ENCODE data around the gene CCL3.
A peak's percentile ranks its signal among the peaks of the same experiment; 100 is the strongest.
"Not testable (repeated sequence)": the region's sequence is repeated elsewhere in the genome, so short reads cannot be mapped to it uniquely, and the experiment has no call there.

Gene CCL3

DNA sequence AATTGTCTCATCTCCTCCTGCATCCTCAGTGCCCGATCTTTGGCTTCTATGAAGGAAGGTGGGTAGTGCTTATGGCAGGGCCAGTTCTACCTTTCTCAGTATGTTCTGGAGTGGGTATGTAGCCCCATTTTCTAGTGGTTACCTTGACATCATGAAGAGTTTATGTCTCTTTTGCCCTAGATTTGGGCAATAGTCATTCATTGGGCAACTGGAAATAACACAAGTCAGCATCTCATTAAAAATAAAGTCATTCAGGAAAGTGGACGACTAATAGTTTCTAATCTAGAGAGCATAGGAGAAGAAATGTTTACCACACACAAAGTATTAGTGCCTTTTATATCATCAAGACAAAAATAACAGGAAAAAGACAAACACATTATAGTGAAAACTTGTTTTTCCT, 6.3 kb downstream of the CCL3 start:
- DNase-seq, result not testable (repeated sequence)

DNA sequence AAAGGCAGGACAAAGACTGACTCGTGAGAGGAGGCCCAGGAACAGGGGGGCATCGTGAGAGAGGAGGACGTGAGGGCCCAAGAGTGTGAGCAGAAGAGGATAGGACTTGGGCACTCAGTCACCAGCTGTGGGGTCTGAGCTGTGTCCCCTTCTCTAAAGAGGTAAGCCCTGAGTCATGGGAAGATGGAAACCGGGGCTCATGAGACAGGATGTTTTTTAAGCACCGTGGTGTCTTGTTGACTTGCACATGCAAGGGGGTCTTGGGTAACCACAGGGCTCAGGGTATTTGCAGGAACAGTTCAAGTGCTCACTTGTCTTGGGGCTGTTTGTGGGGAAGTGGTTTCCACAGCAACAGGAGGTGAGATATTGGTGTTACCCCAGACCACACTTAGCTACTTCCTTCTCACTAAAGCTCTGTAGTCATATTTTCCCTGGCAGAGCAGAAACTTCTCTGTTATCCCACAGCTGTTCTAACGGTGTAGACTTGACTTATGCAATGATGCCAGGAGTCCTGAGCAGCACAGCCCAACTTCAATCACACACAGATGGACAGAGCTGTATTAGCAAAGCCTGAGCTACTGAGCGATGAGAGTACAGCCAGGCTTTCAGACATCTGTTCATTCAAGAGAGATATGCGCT, 7.3 kb downstream of the CCL3 start:
- not testable (repeated sequence) for DNase-seq

DNA sequence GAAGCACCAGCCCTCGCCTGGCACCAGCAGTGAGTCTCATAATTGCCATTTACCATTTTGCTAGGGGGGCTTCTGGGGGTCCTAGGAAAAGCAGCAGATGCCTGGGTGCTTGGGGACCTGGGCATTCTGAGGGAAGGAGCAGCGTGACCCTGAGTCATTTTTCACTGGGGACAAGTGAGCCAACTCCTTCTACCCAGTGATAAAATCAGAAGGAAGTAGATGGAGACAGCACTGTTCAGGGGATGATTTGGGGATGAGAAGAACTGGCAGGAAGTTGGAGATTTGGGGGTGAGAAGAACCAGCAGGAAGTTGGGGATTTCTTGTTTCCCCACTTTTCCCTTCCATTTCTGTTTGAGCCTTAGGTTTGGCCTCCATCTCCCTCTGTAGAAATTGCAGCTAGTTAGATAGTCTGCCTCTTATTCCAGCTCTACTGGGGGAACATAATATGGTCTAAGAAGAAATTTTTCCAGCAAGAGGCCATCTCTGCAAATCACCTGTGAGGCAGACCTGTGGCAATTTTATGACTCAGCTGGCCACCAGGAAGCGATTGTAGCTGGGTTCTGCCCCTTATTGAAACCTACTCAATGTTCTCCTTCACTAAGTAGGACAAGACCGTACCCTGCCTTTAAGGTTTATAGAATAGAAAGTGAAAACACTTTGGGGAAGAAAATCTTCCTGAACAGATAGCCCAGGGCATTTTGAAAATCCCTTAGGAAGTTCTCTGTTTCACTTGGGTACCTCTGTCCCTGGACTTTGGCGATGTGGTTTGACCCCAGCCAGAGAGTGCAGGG, 8.1 kb downstream of the CCL3 start:
- DNase-seq, result not testable (repeated sequence)

DNA sequence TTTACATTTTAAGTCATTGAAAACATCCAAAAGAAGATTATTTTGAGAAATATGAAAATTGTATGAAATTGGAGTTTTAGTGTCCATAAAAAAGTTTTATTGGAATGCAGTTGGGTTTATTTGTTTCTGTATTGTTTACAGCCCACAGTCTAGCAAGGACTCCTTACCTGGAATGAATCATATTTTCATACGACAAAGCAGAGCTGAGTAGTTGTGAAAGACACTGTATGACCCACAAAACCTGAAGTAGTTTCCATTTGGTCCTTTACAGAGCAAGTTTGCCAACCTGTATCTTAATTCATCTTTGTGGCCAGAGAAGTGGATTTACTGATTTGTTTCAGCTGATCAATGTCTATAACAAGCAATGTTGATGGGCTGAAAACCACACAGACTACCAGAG, 15.6 kb downstream of the CCL3 start:
- DNase-seq, result no peak

DNA sequence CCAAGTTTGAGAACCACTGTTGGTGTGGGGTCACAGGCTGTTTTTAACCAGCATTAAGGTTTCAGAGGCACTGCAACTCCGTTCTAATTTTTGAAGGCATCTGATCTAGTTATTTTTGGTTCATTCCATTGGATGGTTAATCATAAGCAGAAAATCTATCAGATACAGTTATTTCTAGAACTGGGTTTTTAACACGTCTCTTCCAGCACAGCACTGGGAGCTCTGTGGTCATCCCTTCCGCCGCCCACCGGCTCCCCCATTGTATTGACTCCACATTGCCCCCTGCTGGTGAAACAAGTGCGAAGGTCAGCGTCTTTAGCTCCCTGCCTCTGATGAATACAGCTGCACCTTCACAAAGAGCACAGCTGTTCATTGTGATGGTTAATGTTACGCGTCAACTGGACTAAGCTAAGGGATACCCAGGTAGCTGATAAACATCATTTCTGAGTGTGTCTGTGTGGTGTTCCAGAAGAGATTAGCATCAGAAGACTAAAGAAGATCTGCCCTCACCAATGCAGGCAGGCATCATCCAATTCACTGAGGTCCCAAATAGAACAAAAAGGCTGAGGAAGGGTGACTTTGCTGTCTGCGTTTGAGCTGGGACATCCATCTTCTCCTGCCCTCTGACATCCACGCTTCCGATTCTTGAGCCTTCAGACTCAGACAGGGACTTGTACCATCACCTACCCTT, 17.4 kb downstream of the CCL3 start:
- peak; percentile 32 for DNase-seq

DNA sequence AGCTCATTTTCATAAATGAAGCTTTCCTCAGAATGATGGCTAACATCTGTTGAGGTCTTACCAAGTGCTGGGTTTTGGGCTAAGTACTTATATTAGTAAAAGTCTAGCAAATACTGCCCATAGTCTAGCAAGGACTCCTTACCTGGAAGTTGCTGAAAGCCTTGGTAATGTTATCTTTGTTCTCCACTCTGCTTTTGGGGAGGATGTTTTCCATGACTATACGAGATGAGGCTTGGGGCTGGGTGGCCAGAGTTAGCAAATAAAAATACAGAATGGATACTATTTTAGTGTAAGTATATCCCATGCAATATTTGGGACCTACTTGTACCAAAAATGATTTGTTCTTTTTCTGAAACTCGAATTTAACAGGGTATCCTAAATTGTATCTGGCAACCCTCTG, 18.2 kb downstream of the CCL3 start:
- no peak for DNase-seq

DNA sequence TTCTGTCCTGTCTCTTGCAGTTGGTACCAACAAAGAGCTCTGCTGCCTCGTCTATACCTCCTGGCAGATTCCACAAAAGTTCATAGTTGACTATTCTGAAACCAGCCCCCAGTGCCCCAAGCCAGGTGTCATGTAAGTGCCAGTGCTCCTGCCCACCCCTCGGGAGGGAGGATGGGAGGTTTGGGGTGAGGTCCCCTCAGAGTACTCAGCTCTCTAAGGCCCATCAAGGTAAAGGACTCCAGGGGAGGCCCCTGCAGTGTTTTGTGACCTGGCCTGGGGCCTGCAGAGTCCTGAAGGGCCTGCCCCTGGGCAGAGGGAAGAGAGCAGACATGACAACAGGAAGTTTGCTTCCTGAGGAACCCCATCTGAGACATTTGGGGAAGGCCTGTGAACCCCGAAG, 19.5 kb downstream of the CCL3 start:
- DNase-seq, result no peak

DNA sequence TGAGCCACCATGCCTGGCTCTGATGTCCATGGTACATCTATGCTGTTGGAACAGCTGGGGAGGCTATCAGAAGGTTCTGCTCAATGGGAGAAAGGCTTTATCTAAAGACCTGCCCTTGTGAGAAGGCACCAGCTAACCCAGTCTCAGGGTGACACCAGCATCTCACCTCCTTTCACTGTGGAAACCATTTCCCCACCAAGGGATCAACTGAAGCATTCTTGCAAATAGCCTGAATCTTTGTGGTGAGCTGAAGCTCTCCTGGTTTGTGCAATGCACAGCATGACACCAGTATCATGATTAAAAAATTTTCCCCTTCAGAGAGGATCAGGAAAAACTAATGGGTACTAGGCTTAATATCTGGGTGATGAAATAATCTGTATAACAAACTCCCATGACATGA, 20.8 kb downstream of the CCL3 start:
- no peak for DNase-seq

DNA sequence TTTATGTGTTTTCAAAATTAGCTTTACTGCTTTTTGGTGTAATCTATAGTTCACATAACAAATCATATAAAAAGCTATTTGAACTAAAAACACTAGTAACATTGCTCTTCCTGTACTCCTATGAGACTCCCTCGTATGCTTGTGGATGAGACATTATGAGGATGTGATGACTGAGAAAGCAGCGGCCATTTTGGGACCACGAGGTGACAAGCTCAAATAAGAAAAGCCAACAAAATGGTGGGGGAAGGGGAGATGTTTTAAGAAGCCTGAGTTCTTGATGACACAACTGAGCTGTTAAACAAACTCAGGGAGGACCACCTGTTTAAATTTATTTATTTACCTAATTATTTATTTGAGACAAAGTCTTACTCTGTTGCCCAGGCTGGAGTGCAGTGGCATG, 21.4 kb downstream of the CCL3 start:
- no peak for DNase-seq

DNA sequence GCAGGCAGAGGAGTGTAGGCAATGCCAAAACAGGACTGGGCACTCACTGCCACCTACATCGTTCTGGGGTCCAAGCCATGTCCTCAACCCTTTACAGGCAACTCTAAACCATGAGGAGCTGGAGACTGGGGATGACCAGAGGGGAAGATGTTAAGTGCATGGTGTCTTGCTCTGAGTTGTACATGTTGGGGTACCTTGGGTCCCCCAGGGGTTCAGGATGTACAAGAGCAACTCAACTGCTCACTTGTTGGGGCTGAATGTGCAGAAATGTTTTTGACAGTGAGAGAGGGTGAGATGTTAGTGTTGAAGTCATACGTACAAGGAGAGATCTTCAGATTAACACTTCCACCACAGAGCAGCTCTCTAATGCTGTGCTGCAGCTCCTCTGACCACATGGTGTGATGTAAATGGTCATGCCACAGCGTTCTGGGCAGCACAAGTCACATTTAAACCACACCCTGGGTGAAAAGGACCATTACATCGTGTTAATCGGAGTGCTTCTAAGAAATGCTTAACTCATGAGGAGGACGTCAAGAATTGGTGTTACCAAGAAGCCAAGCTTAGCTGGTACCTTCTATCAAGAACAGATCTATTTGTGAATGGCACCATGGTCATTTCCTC, 23.5 kb downstream of the CCL3 start:
- no peak for DNase-seq

DNA sequence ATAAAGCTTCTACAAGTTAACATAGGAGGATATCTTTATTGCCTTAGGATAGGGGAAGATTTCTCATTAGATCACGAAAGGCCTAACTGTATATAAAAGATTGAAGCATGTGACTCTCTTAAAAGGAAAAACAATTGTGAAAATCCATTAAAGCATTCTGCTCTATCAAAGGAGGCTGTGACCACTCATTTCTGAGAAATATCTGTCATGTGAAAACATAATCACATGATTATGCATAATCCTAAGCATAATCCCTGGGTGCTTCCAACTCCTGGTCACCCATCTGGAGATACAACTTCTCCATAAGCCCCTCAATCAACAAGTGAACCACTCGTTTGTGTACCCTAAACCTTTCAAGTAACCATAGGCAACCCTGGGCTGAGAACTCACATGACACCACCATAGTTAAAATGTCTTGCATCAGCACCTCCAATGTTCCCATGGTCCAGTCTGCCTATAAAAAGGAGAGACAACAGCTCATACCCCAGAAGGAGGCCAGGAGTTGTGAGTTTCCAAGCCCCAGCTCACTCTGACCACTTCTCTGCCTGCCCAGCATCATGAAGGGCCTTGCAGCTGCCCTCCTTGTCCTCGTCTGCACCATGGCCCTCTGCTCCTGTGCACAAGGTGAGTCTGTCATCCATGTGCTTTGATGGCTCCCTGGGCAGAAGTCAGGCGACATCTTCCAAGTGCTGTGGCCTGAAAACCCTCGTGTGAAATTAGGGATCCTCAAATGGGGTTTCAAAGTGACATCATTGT, 26.0 kb downstream of the CCL3 start, which contains the start of gene CCL18:
Gene CCL18 (plus strand): TSS at position 487 of the 756 bp plus-strand sequence. CDS start 71 bp downstream, at position 558.
- DNase-seq, result no peak

DNA sequence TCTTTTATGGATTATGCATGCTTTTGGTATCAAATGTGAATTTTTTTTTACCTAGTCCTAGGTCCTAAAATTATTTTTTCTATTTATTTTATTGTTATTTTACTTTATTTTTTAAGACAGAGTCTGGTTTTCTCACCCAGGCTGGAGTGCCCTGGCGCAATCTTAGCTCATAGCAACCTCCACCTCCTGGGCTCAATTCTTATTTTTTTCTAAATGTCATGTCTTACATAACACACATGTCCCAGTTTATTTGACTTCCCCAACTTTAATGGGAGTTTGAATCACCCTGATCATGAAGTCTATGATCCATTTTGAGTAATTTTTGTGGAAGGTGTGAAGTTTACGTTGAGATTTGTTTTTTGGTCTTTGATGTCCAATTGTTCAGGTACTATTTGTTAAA, 29.1 kb downstream of the CCL3 start:
- no peak for DNase-seq

DNA sequence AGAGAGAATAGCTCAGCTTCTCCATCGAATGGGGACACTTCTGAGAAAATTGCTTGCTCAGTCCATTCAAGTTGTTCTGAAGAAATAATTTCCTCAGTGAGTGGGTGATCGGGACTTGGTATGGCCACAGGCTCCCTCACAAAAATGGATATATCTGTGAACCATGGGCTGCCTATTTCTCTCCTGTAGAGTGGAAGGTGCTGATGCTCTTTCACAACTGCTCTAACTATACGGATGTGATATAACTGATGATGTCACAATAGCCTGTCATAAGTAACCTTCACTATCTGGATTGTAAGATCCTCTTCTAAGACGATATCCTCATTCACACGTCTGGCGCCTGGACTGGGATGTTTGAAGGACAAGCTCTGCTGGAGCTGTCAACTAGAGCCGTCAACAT, 30.5 kb downstream of the CCL3 start:
- DNase-seq, result no peak

DNA sequence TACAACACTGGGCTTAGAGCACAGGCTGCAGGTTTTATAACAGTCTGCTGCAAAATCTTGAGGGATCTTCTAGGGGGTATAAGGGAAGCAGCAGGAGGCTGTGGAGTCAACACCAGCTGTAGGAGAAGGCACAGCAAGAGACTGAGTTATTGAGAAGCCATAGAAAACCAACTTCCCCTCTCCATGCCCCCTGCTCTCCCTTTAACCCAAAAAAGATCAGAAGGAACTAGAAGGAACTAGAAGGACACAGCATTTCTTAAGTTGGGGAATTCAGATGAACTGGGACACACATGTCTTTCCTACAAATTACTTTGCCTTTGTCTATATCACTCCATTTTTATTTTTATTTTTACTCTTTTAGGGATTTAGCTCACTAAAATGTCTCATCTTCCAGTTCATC, 32.0 kb downstream of the CCL3 start:
- no peak for DNase-seq

DNA sequence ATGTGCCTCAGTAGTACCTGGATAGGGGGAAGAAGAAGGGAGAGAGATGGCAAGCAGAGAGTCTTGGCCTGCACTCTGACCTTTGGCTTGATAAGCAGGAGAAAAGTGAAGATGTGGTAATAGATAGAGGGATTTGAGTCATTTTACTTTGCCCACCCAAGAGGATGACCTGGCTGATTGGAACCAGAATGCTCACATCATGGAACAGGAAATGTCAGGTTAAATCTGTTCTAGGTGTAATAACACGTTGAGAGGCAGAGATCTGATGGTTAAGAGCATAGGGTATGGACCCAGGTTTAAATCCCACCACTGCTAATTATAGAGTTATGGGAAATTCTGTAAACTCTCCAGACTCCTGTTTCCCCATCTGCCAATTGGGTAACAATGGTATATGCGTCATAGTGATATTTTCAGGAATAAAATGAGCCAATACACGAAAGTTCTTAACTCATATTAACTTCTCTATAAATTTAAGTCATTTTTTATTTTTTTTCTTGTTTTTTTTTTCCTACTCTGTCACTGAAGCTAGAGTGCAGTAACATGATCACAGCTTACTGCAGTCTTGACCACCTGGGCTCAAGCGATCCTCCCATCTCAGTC, 33.9 kb downstream of the CCL3 start:
- DNase-seq, result no peak

DNA sequence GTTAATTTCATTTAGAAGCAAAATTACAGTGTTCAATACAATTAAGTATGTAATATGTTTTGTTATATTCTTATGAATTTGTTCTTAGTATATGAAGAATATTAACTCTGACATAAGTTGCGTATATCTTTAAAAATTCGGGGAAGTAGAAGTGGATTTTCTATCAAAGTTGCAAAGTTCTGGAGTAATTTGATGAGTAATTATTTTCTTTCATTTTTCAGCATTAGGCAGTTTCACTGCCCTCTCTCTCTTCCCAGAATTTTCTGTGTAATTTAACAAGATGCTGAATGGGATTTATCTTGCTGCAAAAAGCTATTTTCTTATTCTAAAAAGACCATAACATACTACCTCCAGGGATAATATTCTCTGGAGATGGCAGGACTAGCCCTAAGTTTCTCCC, 34.8 kb downstream of the CCL3 start:
- DNase-seq, result no peak

DNA sequence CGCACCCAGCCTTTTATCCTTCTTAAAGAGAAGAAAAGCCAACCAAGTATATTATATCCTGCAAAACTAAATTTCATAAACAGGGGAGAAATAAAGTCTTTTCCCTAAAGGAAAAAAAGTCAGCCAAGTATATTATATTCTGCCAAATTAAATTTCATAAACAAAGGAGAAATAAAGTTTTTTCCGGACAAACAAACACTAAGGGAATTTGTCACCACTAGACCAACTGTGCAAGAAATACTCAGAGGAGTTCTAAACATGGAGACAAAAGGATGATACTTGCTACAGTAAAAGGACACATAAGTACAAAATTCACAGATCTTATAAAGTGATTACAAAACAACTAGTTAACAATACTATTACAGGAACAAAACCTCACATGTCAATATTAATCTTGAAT, 40.3 kb downstream of the CCL3 start:
- DNase-seq, result no peak

DNA sequence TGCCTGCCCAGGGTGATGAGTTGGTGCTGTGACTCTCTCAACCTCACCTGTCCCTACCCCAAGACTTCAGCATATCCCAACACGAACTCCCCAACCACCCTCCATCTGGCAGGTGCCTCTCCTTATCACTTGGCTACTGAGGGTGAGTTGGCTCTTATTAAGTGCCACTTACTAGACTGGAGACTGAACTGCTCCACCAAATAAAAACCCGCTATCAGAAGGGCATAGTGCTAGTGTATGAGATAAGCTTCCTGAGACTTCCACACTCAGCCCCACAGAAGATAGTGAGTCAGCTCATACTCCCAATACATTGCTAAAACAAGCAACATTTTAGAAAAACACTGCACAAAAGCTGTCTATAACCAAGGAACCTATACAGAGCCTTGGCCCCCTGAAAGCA, 41.9 kb downstream of the CCL3 start:
- DNase-seq, result no peak

All from activated naive CD4-positive, alpha-beta T cell treated with anti-CD3 and anti-CD28 coated beads, Interleukin-2, amount 50 U/mL, for 16 hours (primary cell).